ENCODE results near the gene IL10RA.

Gene IL10RA

GRCh38 chr11:118048472-118049370 is 62.5 kb downstream of the IL10RA start:
- no peak for DNase-seq

GRCh38 chr11:118049771-118050170 is 63.6 kb downstream of the IL10RA start:
- DNase-seq, result no peak

- no peak for DNase-seq
Measured at GRCh38 chr11:118050208-118050891, 64.2 kb downstream of the IL10RA start.

Data from NCI-H526 treated with DMSO at 0.1 percent for 48 hours (cell line).